Neural cell (in vitro differentiated cells): ENCODE results near the gene FAM170A.

ENCODE experiments used
- EP300 ChIP-seq: fragments of 450-650 bp; conservative IDR thresholded peaks from 2 replicates; pipeline ENCODE4 v1.6.1; 2014; ENCODE audit warnings: antibody characterized with exemption, mild to moderate bottlenecking, moderate library complexity; ENCODE audit not compliant: poor library complexity, severe bottlenecking
- EZH2 ChIP-seq: fragments of 200-600, 300-800 bp; shearing (Covaris generic), sonication (generic); IDR thresholded peaks from 2 replicates; pipeline ENCODE4 v1.6.1; 2014; ENCODE audit warnings: antibody characterized with exemption, low read length, borderline replicate concordance, mild to moderate bottlenecking; ENCODE audit not compliant: insufficient read depth, poor library complexity, severe bottlenecking
- POLR2AphosphoS5 ChIP-seq: IDR thresholded peaks from 2 replicates; pipeline ENCODE4 v1.6.1; 2012
- TF ChIP-seq, protein P1 (sequence below): fragments of 450-650 bp; IDR thresholded peaks from 2 replicates; pipeline ENCODE4 v1.5.1; 2014; ENCODE audit warnings: antibody characterized with exemption, mild to moderate bottlenecking, moderate library complexity; ENCODE audit not compliant: poor library complexity, severe bottlenecking
- TF ChIP-seq, protein P2 (sequence below): IDR thresholded peaks from 2 replicates; pipeline ENCODE4 v1.6.1; 2012; ENCODE audit warnings: borderline replicate concordance

DNA sequence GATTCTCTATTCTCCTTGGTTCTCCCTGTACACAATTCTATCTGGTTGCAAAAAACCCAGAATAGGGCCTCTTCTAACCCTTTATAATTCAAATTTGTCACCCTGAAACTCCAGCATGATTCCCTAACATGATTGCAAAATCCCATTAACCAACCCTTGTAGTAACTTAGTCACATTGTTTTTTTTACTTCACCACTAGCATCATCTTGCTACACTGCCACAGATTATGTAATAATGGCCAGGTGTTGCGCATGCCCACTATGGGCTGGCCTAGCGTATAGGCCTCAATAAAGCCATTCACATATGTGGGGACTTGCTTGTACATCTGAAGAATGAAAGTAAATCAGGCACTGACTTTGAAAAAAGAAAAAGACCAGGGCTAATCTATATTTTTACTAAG lies 25.7 kb downstream of the FAM170A start:
- TF ChIP-seq POLR2AphosphoS5: no peak
- no peak for TF ChIP-seq EP300
- TF ChIP-seq, protein P1, sequence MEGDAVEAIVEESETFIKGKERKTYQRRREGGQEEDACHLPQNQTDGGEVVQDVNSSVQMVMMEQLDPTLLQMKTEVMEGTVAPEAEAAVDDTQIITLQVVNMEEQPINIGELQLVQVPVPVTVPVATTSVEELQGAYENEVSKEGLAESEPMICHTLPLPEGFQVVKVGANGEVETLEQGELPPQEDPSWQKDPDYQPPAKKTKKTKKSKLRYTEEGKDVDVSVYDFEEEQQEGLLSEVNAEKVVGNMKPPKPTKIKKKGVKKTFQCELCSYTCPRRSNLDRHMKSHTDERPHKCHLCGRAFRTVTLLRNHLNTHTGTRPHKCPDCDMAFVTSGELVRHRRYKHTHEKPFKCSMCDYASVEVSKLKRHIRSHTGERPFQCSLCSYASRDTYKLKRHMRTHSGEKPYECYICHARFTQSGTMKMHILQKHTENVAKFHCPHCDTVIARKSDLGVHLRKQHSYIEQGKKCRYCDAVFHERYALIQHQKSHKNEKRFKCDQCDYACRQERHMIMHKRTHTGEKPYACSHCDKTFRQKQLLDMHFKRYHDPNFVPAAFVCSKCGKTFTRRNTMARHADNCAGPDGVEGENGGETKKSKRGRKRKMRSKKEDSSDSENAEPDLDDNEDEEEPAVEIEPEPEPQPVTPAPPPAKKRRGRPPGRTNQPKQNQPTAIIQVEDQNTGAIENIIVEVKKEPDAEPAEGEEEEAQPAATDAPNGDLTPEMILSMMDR: no peak
- TF ChIP-seq, protein P2, sequence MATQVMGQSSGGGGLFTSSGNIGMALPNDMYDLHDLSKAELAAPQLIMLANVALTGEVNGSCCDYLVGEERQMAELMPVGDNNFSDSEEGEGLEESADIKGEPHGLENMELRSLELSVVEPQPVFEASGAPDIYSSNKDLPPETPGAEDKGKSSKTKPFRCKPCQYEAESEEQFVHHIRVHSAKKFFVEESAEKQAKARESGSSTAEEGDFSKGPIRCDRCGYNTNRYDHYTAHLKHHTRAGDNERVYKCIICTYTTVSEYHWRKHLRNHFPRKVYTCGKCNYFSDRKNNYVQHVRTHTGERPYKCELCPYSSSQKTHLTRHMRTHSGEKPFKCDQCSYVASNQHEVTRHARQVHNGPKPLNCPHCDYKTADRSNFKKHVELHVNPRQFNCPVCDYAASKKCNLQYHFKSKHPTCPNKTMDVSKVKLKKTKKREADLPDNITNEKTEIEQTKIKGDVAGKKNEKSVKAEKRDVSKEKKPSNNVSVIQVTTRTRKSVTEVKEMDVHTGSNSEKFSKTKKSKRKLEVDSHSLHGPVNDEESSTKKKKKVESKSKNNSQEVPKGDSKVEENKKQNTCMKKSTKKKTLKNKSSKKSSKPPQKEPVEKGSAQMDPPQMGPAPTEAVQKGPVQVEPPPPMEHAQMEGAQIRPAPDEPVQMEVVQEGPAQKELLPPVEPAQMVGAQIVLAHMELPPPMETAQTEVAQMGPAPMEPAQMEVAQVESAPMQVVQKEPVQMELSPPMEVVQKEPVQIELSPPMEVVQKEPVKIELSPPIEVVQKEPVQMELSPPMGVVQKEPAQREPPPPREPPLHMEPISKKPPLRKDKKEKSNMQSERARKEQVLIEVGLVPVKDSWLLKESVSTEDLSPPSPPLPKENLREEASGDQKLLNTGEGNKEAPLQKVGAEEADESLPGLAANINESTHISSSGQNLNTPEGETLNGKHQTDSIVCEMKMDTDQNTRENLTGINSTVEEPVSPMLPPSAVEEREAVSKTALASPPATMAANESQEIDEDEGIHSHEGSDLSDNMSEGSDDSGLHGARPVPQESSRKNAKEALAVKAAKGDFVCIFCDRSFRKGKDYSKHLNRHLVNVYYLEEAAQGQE: no peak
- no peak for TF ChIP-seq EZH2
